ENCODE results near the gene FMO4.

DNA sequence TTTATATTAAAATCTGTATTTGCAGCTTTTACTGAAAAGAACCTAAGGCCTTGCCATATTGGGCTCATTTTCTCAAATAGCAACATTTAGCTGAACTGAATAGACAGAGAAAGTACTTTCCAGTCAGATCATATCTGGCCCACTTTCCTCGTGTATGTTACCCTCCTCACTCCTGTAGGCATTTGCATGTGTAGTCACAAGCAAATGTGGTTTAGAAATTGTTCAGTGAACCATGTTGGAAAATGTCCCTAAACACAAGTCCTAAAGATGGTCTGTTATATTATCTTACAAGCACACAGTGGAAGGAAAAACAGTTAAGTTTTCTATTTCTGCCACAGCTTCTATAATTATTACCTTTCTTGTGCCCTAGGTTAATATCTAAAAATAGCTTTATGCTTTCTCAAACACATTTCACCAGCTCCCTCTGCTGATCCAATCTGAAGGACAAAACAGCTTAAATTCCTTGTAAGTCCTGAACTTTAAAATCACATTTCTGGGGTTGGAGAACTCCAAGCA, 606 bp upstream of the FMO4 start:
- TF ChIP-seq, protein P1, sequence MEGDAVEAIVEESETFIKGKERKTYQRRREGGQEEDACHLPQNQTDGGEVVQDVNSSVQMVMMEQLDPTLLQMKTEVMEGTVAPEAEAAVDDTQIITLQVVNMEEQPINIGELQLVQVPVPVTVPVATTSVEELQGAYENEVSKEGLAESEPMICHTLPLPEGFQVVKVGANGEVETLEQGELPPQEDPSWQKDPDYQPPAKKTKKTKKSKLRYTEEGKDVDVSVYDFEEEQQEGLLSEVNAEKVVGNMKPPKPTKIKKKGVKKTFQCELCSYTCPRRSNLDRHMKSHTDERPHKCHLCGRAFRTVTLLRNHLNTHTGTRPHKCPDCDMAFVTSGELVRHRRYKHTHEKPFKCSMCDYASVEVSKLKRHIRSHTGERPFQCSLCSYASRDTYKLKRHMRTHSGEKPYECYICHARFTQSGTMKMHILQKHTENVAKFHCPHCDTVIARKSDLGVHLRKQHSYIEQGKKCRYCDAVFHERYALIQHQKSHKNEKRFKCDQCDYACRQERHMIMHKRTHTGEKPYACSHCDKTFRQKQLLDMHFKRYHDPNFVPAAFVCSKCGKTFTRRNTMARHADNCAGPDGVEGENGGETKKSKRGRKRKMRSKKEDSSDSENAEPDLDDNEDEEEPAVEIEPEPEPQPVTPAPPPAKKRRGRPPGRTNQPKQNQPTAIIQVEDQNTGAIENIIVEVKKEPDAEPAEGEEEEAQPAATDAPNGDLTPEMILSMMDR (conservative IDR thresholded peaks at IDR 0.05; ENCODE audit: low read depth, low read length): no peak
- TF ChIP-seq EZH2 (IDR thresholded peaks at IDR 0.05; ENCODE audit: borderline replicate concordance, low read depth, low read length, poor library complexity, severe bottlenecking): no peak
